Upper lobe of left lung (tissue), 4 donors: ENCODE data around the gene MSANTD2.

Source experiments
- CTCF ChIP-seq, 6 experiments: fragments of 450-650 bp in 4 of 6; fragments of 200-600 bp in 2 of 6; sonication (generic) in 2 of 6; IDR thresholded peaks; one replicate each; pipeline ENCODE4 v1.5.1; 2016 to 2019; ENCODE audit warnings: antibody characterized with exemption in 6 of 6
- EP300 ChIP-seq, 4 donors: sonication (generic); formaldehyde crosslinking; IDR thresholded peaks; one replicate each; pipeline ENCODE4 v1.5.1; 2017; ENCODE audit warnings: antibody characterized with exemption in 4 of 4, control low read depth in 2 of 4
- POLR2A ChIP-seq, 4 donors: fragments of 450-650 bp; IDR thresholded peaks; one replicate each; pipeline ENCODE4 v1.5.1; 2016 to 2017; ENCODE audit warnings: antibody characterized with exemption in 4 of 4, mild to moderate bottlenecking in 2 of 4
- POLR2AphosphoS5 ChIP-seq, 2 donors: sonication (generic); formaldehyde crosslinking; IDR thresholded peaks; one replicate each; pipeline ENCODE4 v1.5.1; 2017; ENCODE audit warnings: antibody characterized with exemption in 2 of 2

GRCh38 chr11:124745270-124745834, 54.9 kb downstream of the MSANTD2 start:
- no peak for TF ChIP-seq POLR2AphosphoS5 (IDR thresholded peaks at IDR 0.05)
- TF ChIP-seq POLR2A (IDR thresholded peaks at IDR 0.05) = no peak
- TF ChIP-seq CTCF (IDR thresholded peaks at IDR 0.05) = no peak
- TF ChIP-seq EP300 (IDR thresholded peaks at IDR 0.05) = no peak
